Measurements from ENCODE around the gene CIAO3. TPM values are rescaled to one million over a fixed set of nuclear protein-coding genes. Genes with fewer than 3 reads are reported as not detected.

CIAO3 gene
- total RNA-seq, 1 donor from 2014 or later: 39.5 TPM

DNA sequence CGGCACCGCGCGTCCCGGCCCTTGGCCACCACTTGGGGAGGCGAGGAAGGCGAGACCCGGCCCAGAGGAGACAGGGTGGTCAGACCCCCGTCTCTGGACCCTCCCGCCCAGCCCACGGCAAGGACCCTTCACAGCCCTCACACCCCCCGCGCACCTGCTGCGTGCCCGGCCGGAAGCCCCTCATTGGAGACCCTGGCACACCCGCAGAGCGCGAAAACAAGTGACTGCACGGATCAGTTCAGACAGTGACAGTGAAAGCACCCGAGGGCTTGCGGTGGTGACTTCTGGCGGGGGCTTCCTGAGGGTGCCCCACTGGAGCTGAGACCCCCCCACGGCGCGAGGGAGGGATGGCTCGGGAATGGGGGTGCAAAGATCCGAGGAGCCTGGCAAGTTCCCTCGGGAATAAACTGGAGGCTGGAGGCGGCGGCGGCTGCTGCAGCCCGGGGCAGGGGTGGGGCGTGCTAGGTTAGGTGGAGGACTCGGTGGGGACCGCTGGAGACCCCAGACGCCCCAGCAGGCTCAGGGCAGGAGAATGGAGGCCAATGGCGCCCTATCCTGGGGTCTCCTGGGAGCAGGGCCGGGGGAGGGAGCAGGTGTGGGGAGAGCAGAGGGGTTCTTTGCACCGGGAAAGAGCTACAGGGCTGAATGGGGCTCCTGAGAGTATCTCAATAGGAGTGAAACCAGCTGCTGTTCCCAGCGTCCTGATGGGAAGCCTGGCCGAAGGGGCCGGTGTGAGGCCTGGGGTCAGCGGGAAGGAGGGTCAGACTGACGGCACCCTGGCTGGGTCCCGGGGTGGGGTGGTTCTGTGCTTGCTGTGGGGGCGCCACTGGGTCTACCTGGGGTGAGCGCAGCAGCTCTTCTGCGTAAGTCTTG is 34.4 kb downstream of the CIAO3 start:
- H3K4me3 Mint-ChIP-seq: peak overlapping the region; percentile 17
- no peak for DNase-seq
- no peak overlapping the region for H3K27ac Mint-ChIP-seq
- intact Hi-C loops (cut with micrococcal nuclease): no loop called here
- peaks cover 45% of the 10 kb centered on the region for H3K27me3 Mint-ChIP-seq
- no peaks in the 10 kb centered on the region for H3K4me1 Mint-ChIP-seq
- H3K36me3 Mint-ChIP-seq (ENCODE audit: low read depth): no peaks in the 10 kb centered on the region
- H3K9me3 Mint-ChIP-seq: no peaks in the 10 kb centered on the region

DNA sequence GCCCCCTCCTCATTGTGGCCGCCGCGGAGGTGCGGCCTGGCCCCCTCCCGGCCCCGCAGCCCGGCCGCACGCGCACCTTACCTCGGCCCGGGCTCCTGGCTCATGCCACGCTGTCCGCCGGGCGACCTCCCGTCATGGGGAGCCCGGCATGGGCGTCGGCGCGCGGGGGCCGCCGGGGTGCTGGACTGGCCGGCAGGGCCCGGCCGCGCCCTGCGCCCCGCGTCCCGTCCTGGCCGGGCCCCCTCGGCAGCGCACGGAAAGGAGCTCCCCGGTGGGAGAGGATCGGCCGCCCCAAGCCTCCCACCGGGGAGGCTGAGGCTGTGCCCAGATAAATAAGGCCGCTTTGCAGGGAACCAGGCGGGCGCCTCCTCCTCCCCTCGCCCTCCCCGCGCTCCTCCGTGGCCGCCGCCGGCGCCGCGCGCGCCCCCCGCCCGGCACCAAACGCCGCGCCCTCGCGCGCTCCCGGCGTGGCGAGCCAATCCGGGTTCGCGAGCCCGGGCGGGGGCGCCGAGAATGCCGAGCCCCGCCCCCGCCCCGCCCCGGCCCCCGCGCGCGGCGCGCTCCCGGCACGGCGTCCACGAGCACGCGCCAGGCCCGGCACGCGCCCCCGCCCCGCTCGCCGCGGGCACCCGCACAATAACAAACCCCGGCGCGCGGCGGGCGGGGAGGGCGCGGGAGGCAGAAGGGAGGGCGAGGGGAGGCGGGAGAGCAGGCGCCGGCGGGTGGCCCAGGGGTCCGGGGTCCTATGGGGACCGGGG is 35.2 kb downstream of the CIAO3 start, which contains the start of gene FBXL16:
Gene FBXL16, minus strand, starts transcription at position 371 of the 758 bp plus-strand sequence. CDS start 8,396 bp downstream, outside the sequence.
- H3K4me3 Mint-ChIP-seq: peak within 1 kb of the TSS; percentile 17
- no peaks in the 10 kb centered on the region for H3K9me3 Mint-ChIP-seq
- DNase-seq: peak; percentile 74
- H3K36me3 Mint-ChIP-seq (ENCODE audit: low read depth): no peaks in the 10 kb centered on the region
- H3K27ac Mint-ChIP-seq: no peak within 1 kb of the TSS
- peaks cover 47% of the 10 kb centered on the region for H3K27me3 Mint-ChIP-seq
- H3K4me1 Mint-ChIP-seq: no peaks in the 10 kb centered on the region
- intact Hi-C loops (cut with micrococcal nuclease): no loop called here

DNA sequence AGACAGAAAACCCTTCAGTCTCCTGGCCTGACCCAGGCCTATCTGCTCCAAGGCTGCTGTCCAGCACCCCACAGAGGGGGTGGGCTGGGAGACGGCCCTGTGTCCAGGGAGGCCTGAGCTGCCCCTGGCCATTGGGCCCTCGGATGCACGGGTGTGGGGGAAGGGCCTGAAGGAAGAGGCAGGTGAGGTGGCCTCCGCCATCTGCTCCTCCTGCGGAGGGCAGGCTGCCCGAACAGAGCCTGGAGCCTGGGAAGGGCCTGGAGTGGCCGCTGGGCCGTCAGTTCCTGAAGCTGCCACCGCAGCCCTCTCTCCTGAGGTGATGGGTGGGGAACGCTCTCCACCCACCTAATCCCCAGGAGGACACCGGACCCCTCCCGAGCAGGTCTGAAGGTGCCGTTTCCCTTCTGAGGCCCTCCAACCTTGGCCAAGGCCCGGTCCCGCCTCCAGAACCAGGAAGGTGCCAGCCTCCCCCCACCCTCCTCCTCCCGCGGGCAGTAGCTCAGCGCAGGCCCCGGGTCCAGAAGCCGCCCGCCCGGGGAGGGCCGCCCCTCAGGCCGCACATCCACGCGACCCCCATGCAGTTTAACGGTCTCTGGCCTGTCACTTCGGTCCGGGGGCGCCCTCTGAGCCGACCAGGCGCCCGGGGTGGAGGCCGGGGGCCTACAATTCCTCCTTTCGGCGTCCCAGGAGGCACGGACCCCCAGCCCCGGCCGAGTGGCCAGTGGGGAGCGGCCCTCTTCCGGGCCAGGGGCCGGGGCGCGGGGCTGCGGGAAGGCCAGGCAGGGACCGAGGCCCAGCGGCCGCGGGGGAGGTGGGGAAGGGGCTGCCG is 36.0 kb downstream of the CIAO3 start:
- DNase-seq: no peak
- Mint-ChIP-seq H3K27ac (no peak overlapping the region), H3K27me3 (peaks cover 47% of the 10 kb centered on the region), H3K36me3 (ENCODE audit: low read depth) (no peaks in the 10 kb centered on the region), H3K4me3 (no peak overlapping the region), H3K4me1 (no peaks in the 10 kb centered on the region), H3K9me3 (no peaks in the 10 kb centered on the region)
- intact Hi-C loops (cut with micrococcal nuclease): no loop called here

DNA sequence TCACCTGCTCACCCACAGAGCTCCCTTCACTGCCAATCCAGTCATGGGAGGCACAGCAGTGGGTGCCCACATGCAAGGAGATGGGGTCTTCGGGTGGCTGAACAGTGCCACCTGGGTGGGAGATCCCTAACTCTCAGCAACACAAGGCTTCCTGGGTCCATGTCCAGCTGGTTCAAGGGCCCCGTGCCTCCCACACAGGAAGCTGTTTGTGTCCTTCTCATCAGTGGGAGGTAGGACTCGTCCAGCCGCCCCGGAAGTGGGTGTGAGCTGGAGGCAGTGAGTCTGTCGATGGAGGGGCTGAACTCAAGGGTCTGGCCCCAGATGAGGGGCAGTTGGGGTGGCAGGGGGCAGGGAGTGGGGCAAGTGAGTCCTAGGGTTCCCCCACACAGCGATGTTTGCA is 36.8 kb downstream of the CIAO3 start:
- intact Hi-C loops (cut with micrococcal nuclease): no loop called here
- no peaks in the 10 kb centered on the region for H3K9me3 Mint-ChIP-seq
- no peak for DNase-seq
- H3K36me3 Mint-ChIP-seq (ENCODE audit: low read depth): no peaks in the 10 kb centered on the region
- H3K4me3 Mint-ChIP-seq: no peak overlapping the region
- peaks cover 48% of the 10 kb centered on the region for H3K27me3 Mint-ChIP-seq
- H3K27ac Mint-ChIP-seq: no peak overlapping the region
- H3K4me1 Mint-ChIP-seq: peaks cover 2% of the 10 kb centered on the region

DNA sequence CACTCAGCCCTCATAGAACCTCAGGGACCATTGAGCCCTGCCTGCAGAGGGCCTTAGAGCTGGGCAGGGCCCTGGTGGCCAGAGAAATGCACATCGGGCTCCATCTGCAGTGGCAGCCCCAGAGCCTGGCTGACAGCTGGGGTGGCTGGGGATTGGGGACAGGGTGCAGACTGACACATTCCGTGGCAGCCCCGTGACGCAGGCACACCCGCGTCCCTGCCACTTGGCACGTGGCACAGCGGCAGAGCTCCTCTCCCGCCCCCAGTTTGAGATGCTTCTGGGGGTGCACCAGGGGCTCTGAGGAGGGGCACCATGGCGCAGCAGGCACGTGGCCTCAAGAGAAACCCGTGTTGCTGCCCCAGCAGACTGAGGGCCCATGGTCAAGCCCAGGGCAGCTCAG is 37.4 kb downstream of the CIAO3 start:
- intact Hi-C loops (cut with micrococcal nuclease): no loop called here
- peaks cover 47% of the 10 kb centered on the region for H3K27me3 Mint-ChIP-seq
- H3K9me3 Mint-ChIP-seq: no peaks in the 10 kb centered on the region
- no peak overlapping the region for H3K27ac Mint-ChIP-seq
- H3K4me1 Mint-ChIP-seq: peaks cover 2% of the 10 kb centered on the region
- no peaks in the 10 kb centered on the region for H3K36me3 Mint-ChIP-seq (ENCODE audit: low read depth)
- no peak for DNase-seq
- H3K4me3 Mint-ChIP-seq: no peak overlapping the region

DNA sequence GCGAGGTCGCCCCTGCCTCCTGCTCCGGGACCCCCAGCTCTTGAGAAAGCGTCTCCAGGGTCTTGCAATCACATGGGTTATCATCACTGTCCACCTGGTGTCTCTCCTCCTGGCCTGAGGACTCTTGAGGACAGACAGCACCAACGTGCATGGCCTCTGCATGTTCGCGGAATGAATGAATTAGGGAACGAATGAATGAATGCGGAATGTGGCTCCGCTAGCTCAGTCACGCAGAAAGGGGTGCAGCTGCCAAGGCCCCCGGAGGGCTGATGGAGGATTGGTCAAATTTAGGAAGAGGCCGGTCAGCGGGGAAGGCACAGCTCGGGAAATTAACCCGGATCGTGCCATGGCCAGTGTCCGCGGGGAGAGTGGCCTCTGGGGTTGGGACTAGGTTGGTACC is 38.5 kb downstream of the CIAO3 start:
- peaks cover 2% of the 10 kb centered on the region for H3K4me1 Mint-ChIP-seq
- no peak overlapping the region for H3K4me3 Mint-ChIP-seq
- no peaks in the 10 kb centered on the region for H3K36me3 Mint-ChIP-seq (ENCODE audit: low read depth)
- H3K27me3 Mint-ChIP-seq: peaks cover 39% of the 10 kb centered on the region
- intact Hi-C loops (cut with micrococcal nuclease): no loop called here
- DNase-seq: no peak
- no peak overlapping the region for H3K27ac Mint-ChIP-seq
- H3K9me3 Mint-ChIP-seq: no peaks in the 10 kb centered on the region

DNA sequence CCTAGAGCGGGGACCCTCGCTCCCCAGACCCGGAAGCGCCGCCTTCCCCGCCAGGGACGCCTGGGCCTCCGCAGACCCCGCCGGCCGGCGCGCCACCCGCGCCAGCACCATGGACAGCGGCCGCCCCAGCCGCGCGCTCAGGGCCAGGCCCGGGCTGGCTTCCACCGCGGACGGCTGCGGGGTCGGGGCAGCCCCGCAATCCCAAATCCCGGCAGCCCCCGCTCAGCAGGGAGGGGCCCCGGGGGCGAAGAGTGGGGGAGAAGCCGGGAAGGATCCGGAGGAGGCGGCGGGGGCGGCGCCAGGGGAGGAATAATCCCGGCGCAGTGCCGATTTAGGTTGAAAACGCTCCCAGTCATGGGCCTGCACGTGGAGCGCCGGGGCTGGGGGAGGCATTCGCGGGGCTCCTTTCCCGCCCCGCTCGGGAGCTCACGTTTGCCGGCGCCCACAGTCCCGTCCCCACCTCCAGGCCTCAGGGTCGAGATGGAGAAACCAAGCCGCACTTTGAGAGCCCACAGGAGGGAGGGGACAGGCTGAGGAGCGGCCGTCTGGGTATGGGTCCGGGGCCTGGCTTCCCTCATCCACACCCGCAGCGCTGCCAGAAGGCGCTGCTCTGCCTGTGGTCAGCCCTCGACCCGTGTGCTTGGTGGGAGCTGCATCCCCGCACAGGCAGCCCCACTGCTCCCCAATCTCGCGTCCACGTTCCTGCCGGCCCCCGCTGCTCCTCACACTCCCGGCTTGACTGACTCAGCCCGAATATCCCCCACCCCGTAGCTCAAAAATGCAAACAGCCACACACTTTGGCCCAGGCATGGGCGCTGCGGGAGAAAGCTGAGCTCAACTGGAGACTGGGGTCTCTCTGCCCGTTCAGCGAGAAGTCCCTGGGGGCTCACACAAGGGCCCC is 39.9 kb downstream of the CIAO3 start:
- DNase-seq: peak; percentile 90
- peaks cover 28% of the 10 kb centered on the region for H3K27me3 Mint-ChIP-seq
- no peak overlapping the region for H3K27ac Mint-ChIP-seq
- intact Hi-C loops (cut with micrococcal nuclease): no loop called here
- no peaks in the 10 kb centered on the region for H3K9me3 Mint-ChIP-seq
- H3K4me3 Mint-ChIP-seq: no peak overlapping the region
- peaks cover 4% of the 10 kb centered on the region for H3K4me1 Mint-ChIP-seq
- H3K36me3 Mint-ChIP-seq (ENCODE audit: low read depth): no peaks in the 10 kb centered on the region

DNA sequence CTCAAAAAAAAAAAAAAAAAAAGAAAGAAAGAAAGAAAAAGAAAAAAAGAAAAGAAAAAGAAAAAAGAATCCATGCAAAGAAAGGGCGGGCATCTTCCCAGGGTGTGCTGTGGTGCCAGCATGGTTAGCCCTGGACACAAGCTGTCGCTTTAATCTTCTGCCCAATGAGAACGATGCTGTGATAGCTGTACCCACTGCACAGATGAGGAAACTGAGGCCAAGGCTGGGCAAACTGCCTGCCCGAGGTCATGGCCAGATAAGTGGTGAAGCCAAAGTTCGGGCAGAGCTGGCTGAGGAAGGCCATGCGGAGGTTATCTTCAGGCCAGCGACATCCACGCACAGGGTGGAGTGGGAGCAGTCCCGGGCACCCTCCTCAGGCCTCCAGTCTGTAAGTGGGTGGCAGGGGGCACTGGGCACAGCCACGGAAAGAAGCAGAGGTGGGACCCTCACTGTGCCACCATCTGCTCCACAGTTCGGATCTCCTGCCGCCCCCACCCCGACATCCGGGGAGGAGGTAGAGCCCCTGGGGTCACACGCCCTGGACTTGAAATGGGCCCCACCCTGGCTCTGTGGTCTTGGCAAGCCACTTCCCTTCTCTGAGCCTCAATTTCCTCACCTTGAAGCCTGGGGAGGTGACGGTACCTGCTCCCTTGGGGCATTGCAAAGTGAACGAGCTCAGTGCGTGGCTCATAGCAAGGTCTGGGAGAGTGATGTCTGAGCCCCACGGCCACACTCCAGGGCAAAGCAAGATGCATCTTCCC is 41.7 kb downstream of the CIAO3 start:
- Mint-ChIP-seq H3K27me3 (peaks cover 28% of the 10 kb centered on the region), H3K36me3 (ENCODE audit: low read depth) (no peaks in the 10 kb centered on the region), H3K4me1 (peaks cover 7% of the 10 kb centered on the region), H3K4me3 (peak overlapping the region; percentile 34), H3K9me3 (no peaks in the 10 kb centered on the region), H3K27ac (no peak overlapping the region)
- intact Hi-C loops (cut with micrococcal nuclease): no loop called here
- DNase-seq: peak; percentile 66

DNA sequence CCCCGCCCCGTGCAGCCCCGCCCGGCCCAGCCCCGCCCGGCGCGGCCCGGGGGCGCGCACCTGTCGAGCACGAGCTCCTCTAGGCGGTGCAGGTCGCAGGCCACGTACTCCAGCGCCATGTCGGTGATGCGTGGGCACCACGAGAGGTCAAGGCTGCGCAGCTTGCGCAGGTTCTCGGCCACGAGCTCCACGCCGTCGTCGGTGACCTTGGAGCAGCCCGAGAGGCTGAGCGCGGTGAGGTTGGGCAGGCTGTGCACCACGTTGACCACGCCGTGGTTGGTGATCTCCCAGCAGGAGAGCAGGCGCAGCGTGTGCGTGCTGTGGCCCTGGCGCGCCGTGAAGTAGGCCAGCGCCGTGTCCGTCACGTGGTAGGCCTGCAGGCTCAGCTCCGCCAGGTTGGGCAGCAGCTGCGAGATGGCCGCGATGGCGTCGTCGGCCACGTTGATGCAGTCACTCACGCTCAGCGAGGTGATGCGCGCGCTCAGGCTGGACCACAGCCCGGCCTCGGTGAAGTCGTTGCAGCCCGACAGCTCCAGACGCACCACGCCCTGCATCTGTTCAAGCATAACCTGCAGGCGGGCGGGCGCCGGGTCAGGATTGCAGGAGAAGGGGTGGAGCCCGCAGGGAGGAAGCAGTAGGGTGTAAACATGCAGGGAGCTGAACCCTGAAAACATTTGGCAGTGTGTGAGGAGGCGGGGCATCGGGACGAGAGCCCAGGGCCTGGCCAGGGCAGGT is 45.3 kb downstream of the CIAO3 start:
- Mint-ChIP-seq H3K27ac (peak overlapping the region; percentile 87), H3K4me3 (peak overlapping the region; percentile 85), H3K9me3 (peaks cover 4% of the 10 kb centered on the region), H3K27me3 (peaks cover 20% of the 10 kb centered on the region), H3K36me3 (ENCODE audit: low read depth) (no peaks in the 10 kb centered on the region), H3K4me1 (peaks cover 15% of the 10 kb centered on the region)
- DNase-seq: peak; percentile 92
- intact Hi-C loops (cut with micrococcal nuclease): no loop called here

DNA sequence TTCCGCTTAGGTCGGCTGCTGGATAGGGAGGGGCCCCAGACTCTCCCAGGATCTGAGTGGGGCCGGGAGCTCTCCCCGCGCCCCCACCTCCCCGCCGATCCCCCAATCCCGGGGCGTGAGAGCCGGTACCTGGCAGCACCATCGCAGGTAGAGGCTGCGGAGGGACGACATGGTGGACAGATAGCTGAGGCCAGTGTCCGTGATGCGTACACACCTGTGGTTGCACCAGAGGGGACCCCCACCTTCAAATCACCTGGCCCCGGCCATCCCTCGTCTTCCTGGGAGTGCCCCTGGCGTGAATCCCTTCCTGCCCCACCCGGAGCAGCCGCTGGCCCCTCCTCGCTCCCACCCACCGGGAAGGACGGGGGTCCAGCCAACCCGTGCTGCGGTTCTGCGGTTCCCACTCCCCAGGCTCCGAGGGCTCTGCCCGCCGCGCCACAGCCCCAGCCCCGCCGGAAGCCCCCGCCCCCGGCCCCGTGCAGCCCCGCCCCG is 45.9 kb downstream of the CIAO3 start:
- intact Hi-C loops (cut with micrococcal nuclease): no loop called here
- Mint-ChIP-seq H3K9me3 (peaks cover 4% of the 10 kb centered on the region), H3K4me1 (peaks cover 15% of the 10 kb centered on the region), H3K27me3 (peaks cover 18% of the 10 kb centered on the region), H3K27ac (no peak overlapping the region), H3K4me3 (peak overlapping the region; percentile 85), H3K36me3 (ENCODE audit: low read depth) (no peaks in the 10 kb centered on the region)
- no peak for DNase-seq

DNA sequence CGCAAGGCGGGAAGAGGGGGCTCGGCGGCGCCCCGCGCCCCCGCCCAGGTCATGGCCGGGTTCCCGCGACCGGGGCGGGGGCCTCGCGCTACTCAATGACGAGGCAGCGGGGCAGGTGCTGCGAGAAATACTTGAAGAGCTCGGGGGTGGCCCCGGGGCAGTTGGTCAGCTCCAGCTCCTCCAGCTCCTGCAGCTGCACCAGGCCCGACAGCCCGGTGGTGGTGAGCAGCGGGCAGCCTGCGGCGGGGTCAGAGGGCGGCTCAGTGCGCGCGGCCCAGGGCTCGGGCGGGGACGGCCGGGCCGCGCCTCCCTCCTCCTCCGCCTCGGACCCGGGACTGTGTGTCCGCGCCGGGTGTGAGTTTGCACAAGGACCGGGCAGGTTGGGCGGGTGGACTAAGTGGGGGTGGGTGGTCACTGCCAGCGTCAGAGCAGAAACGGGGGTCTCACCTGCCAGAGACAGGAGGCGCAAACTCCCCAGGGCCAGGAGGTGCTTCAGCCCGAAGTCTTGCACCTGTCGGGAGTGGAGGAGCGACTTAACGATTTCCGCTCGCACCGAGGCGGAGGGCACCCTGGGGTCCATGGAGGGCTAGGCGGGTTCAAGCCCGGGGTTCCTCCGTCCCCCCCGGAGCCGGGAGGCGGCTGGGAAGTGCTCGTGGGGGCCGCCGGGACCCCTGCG is 46.5 kb downstream of the CIAO3 start:
- Mint-ChIP-seq H3K27ac (no peak overlapping the region), H3K27me3 (peaks cover 17% of the 10 kb centered on the region), H3K9me3 (peaks cover 4% of the 10 kb centered on the region), H3K36me3 (ENCODE audit: low read depth) (no peaks in the 10 kb centered on the region), H3K4me1 (peaks cover 16% of the 10 kb centered on the region), H3K4me3 (peak overlapping the region; percentile 71)
- no peak for DNase-seq
- intact Hi-C loops (cut with micrococcal nuclease): no loop called here
